HEK293 (cell line): Measurements from ENCODE around the gene NUP43.
A peak's percentile ranks its signal among the peaks of the same experiment; 100 is the strongest.

Experiments used
- CTCF ChIP-seq: fragments of 450-650 bp; formaldehyde crosslinking; IDR thresholded peaks from 2 replicates; pipeline ENCODE4 v1.5.1; 2016; ENCODE audit warnings: missing biosample characterization, missing genetic modification characterization
- EGR2 ChIP-seq: fragments of 450-650 bp; formaldehyde crosslinking; IDR thresholded peaks from 2 replicates; pipeline ENCODE4 v1.5.1; 2016; ENCODE audit warnings: low read depth, missing biosample characterization, missing genetic modification characterization
- KLF1 ChIP-seq: fragments of 450-650 bp; formaldehyde crosslinking; IDR thresholded peaks from 2 replicates; pipeline ENCODE4 v1.5.1; 2016; ENCODE audit warnings: missing biosample characterization, missing genetic modification characterization
- KLF16 ChIP-seq: fragments of 450-650 bp; formaldehyde crosslinking; IDR thresholded peaks from 2 replicates; pipeline ENCODE4 v1.5.1; 2017; ENCODE audit warnings: missing biosample characterization, missing genetic modification characterization
- TSHZ1 ChIP-seq: fragments of 450-650 bp; formaldehyde crosslinking; IDR thresholded peaks from 2 replicates; pipeline ENCODE4 v1.5.1; 2016; ENCODE audit warnings: missing biosample characterization, missing genetic modification characterization, borderline replicate concordance
- ZBTB1 ChIP-seq: fragments of 450-650 bp; formaldehyde crosslinking; IDR thresholded peaks from 2 replicates; pipeline ENCODE4 v1.5.1; 2016; ENCODE audit warnings: missing biosample characterization, missing genetic modification characterization
- ZBTB17 ChIP-seq: fragments of 450-650 bp; formaldehyde crosslinking; IDR thresholded peaks from 2 replicates; pipeline ENCODE4 v1.5.1; 2016; ENCODE audit warnings: missing biosample characterization, missing genetic modification characterization
- ZBTB21 ChIP-seq: fragments of 450-650 bp; formaldehyde crosslinking; IDR thresholded peaks from 2 replicates; pipeline ENCODE4 v1.5.1; 2017; ENCODE audit warnings: missing biosample characterization, missing genetic modification characterization
- ZBTB44 ChIP-seq: fragments of 450-650 bp; IDR thresholded peaks from 2 replicates; pipeline ENCODE4 v1.5.1; 2018; ENCODE audit warnings: missing biosample characterization, mild to moderate bottlenecking, missing genetic modification characterization
- ZBTB8A ChIP-seq: fragments of 450-650 bp; formaldehyde crosslinking; IDR thresholded peaks from 2 replicates; pipeline ENCODE4 v1.5.1; 2016; ENCODE audit warnings: missing biosample characterization, missing genetic modification characterization
- ZFP69B ChIP-seq: fragments of 450-650 bp; formaldehyde crosslinking; IDR thresholded peaks from 2 replicates; pipeline ENCODE4 v1.5.1; 2016; ENCODE audit warnings: missing biosample characterization, missing genetic modification characterization
- ZNF140 ChIP-seq: fragments of 450-650 bp; formaldehyde crosslinking; IDR thresholded peaks from 2 replicates; pipeline ENCODE4 v1.5.1; 2016; ENCODE audit warnings: missing biosample characterization, missing genetic modification characterization
- ZNF169 ChIP-seq: fragments of 450-650 bp; formaldehyde crosslinking; IDR thresholded peaks from 2 replicates; pipeline ENCODE4 v1.5.1; 2016; ENCODE audit warnings: missing biosample characterization, missing genetic modification characterization
- ZNF221 ChIP-seq: fragments of 450-650 bp; formaldehyde crosslinking; IDR thresholded peaks from 2 replicates; pipeline ENCODE4 v1.5.1; 2017; ENCODE audit warnings: missing biosample characterization, missing genetic modification characterization, borderline replicate concordance
- ZNF23 ChIP-seq: fragments of 450-650 bp; formaldehyde crosslinking; IDR thresholded peaks from 2 replicates; pipeline ENCODE4 v1.5.1; 2016; ENCODE audit warnings: missing biosample characterization, missing genetic modification characterization, borderline replicate concordance
- ZNF266 ChIP-seq: fragments of 450-650 bp; formaldehyde crosslinking; IDR thresholded peaks from 2 replicates; pipeline ENCODE4 v1.5.1; 2016; ENCODE audit warnings: missing biosample characterization, missing genetic modification characterization, low read depth
- ZNF394 ChIP-seq: fragments of 450-650 bp; formaldehyde crosslinking; IDR thresholded peaks from 2 replicates; pipeline ENCODE4 v1.5.1; 2016; ENCODE audit warnings: missing biosample characterization, missing genetic modification characterization, mild to moderate bottlenecking, moderate library complexity, borderline replicate concordance
- ZNF426 ChIP-seq: fragments of 450-650 bp; formaldehyde crosslinking; IDR thresholded peaks from 2 replicates; pipeline ENCODE4 v1.5.1; 2017; ENCODE audit warnings: missing biosample characterization, missing genetic modification characterization, mild to moderate bottlenecking, inconsistent platforms, moderate library complexity
- ZNF48 ChIP-seq: fragments of 450-650 bp; formaldehyde crosslinking; IDR thresholded peaks from 2 replicates; pipeline ENCODE4 v1.5.1; 2016; ENCODE audit warnings: missing biosample characterization, missing genetic modification characterization
- ZNF518A ChIP-seq: fragments of 450-650 bp; formaldehyde crosslinking; conservative IDR thresholded peaks from 2 replicates; pipeline ENCODE4 v1.5.1; 2016; ENCODE audit warnings: low read depth, missing biosample characterization, missing genetic modification characterization
- ZNF549 ChIP-seq: fragments of 450-650 bp; IDR thresholded peaks from 2 replicates; pipeline ENCODE4 v1.5.1; 2018; ENCODE audit warnings: missing biosample characterization, missing genetic modification characterization, mild to moderate bottlenecking, inconsistent platforms, moderate library complexity
- ZNF560 ChIP-seq: fragments of 450-650 bp; formaldehyde crosslinking; IDR thresholded peaks from 2 replicates; pipeline ENCODE4 v1.5.1; 2017; ENCODE audit warnings: missing biosample characterization, missing genetic modification characterization, borderline replicate concordance
- ZNF571 ChIP-seq: fragments of 450-650 bp; formaldehyde crosslinking; IDR thresholded peaks from 2 replicates; pipeline ENCODE4 v1.5.0; 2017; ENCODE audit warnings: missing biosample characterization, missing genetic modification characterization
- ZNF585B ChIP-seq: fragments of 450-650 bp; formaldehyde crosslinking; IDR thresholded peaks from 2 replicates; pipeline ENCODE4 v1.5.1; 2016; ENCODE audit warnings: missing biosample characterization, missing genetic modification characterization
- ZNF701 ChIP-seq: fragments of 450-650 bp; formaldehyde crosslinking; IDR thresholded peaks from 2 replicates; pipeline ENCODE4 v1.5.1; 2016; ENCODE audit warnings: missing biosample characterization, missing genetic modification characterization
- ZNF837 ChIP-seq: fragments of 450-650 bp; formaldehyde crosslinking; IDR thresholded peaks from 2 replicates; pipeline ENCODE4 v1.5.1; 2016; ENCODE audit warnings: missing biosample characterization, missing genetic modification characterization
- ZSCAN30 ChIP-seq: fragments of 450-650 bp; IDR thresholded peaks from 2 replicates; pipeline ENCODE4 v1.5.1; 2018; ENCODE audit warnings: missing biosample characterization, mild to moderate bottlenecking, missing genetic modification characterization, moderate library complexity
- ZXDB ChIP-seq: fragments of 450-650 bp; formaldehyde crosslinking; IDR thresholded peaks from 2 replicates; pipeline ENCODE4 v1.5.1; 2016; ENCODE audit warnings: missing biosample characterization, missing genetic modification characterization

NUP43 gene

GRCh38 chr6:149746147-149746946, at the start of gene NUP43 (continued):
- TF ChIP-seq ZBTB17 (tag by site-specific recombination) = peak; percentile 88
- peak; percentile 33; the same call in 1 of the 2 replicates for TF ChIP-seq ZNF394 (tag by site-specific recombination)
- TF ChIP-seq ZBTB8A (tag by site-specific recombination) = peak; percentile 48; the same call in 1 of the 2 replicates
- TF ChIP-seq ZXDB (tag by site-specific recombination) = peak; percentile 61; the same call in 1 of the 2 replicates
- TF ChIP-seq ZNF837 (tag by site-specific recombination) = no peak
- peak; percentile 85 for TF ChIP-seq CTCF (tag by site-specific recombination)
- no peak for TF ChIP-seq ZNF571 (tag by site-specific recombination)
- TF ChIP-seq ZNF48 (tag by site-specific recombination) = no peak
- TF ChIP-seq ZNF549 (tag by site-specific recombination) = no peak
- no peak for TF ChIP-seq ZNF585B (tag by site-specific recombination)
- no peak for TF ChIP-seq ZNF426
- 0 out of 2 replicates have a peak, but pooled peaks have one; percentile 44 for TF ChIP-seq EGR2 (tag by site-specific recombination)
- no peak; the same call in 1 of the 2 replicates for TF ChIP-seq KLF1 (tag by site-specific recombination)
- no peak for TF ChIP-seq ZNF140 (tag by site-specific recombination)
- no peak for TF ChIP-seq TSHZ1 (tag by site-specific recombination)
- peak; percentile 77; the same call in 1 of the 2 replicates for TF ChIP-seq KLF16
- TF ChIP-seq ZNF266 = no peak
- TF ChIP-seq ZNF701 (tag by site-specific recombination) = no peak
- peak; percentile 20; the same call in 1 of the 2 replicates for TF ChIP-seq ZBTB44 (tag by site-specific recombination)
- peak; percentile 64 for TF ChIP-seq ZNF518A (tag by site-specific recombination)
- no peak for TF ChIP-seq ZBTB21 (tag by site-specific recombination)
- no peak for TF ChIP-seq ZNF169
- peak; percentile 78; the same call in 1 of the 2 replicates for TF ChIP-seq ZFP69B (tag by site-specific recombination)
- no peak for TF ChIP-seq ZNF23 (tag by site-specific recombination)
- TF ChIP-seq ZBTB1 (tag by site-specific recombination) = no peak
- TF ChIP-seq ZNF560 (tag by site-specific recombination) = no peak
- no peak for TF ChIP-seq ZNF221 (tag by site-specific recombination)
- peak; percentile 51; the same call in 1 of the 2 replicates for TF ChIP-seq ZSCAN30 (tag by site-specific recombination)
